K562 (cell line): ENCODE measurements around the gene SCG5.

Source experiments
- ATF6 ChIP-seq: sonication (generic); formaldehyde crosslinking; IDR thresholded peaks from 2 replicates; pipeline ENCODE4 v1.4.0; 2020; ENCODE audit warnings: mild to moderate bottlenecking, missing genetic modification reagents
- FOXP1 ChIP-seq: sonication (generic); formaldehyde crosslinking; IDR thresholded peaks from 2 replicates; pipeline ENCODE4 v1.8.0; 2022; ENCODE audit warnings: mild to moderate bottlenecking, missing genetic modification reagents
- GATAD2A ChIP-seq: fragments of 450-650 bp; IDR thresholded peaks from 2 replicates; pipeline ENCODE4 v1.6.1; 2017
- HMG20A ChIP-seq: fragments of 450-650 bp; formaldehyde crosslinking; conservative IDR thresholded peaks from 2 replicates; pipeline ENCODE4 v1.4.0; 2020; ENCODE audit warnings: mild to moderate bottlenecking, mixed read lengths
- NCOA1 ChIP-seq: fragments of 450-650 bp; IDR thresholded peaks from 2 replicates; pipeline ENCODE4 v1.6.1; 2016; ENCODE audit warnings: low read depth
- PTBP1 ChIP-seq: fragments of 200-400 bp; formaldehyde crosslinking; IDR thresholded peaks from 2 replicates; pipeline ENCODE4 v1.6.1; 2017; ENCODE audit warnings: low read depth, low read length
- SIN3A ChIP-seq, 2 experiments: fragments of 150-350 bp in 1 of 2; IDR thresholded peaks; 2 replicates each; pipeline ENCODE4 v1.6.1; 2011 to 2016; ENCODE audit warnings: borderline replicate concordance in 2 of 2, low read depth in 2 of 2, low read length in 2 of 2, mild to moderate bottlenecking in 2 of 2, moderate library complexity in 2 of 2; ENCODE audit not compliant: control insufficient read depth in 1 of 2
- SMC3 ChIP-seq: conservative IDR thresholded peaks from 2 replicates; pipeline ENCODE4 v1.6.1; 2011; ENCODE audit warnings: low read depth, low read length, improper control_type of control experiment; ENCODE audit not compliant: insufficient read depth
- USF2 ChIP-seq: sonication (generic); formaldehyde crosslinking; IDR thresholded peaks from 2 replicates; pipeline ENCODE4 v1.5.0; 2020; ENCODE audit warnings: missing genetic modification reagents
- ZNF263 ChIP-seq: sonication (generic); formaldehyde crosslinking; IDR thresholded peaks from 2 replicates; pipeline ENCODE4 v1.8.0; 2022; ENCODE audit warnings: mild to moderate bottlenecking, missing genetic modification reagents, borderline replicate concordance
- ZNF764 ChIP-seq: fragments of 250-450 bp; sonication (Bioruptor Pico); IDR thresholded peaks from 2 replicates; pipeline ENCODE4 v1.4.0; 2020; ENCODE audit warnings: low read depth, mild to moderate bottlenecking, moderate library complexity
- TF ChIP-seq, protein P1 (sequence below): sonication (generic); formaldehyde crosslinking; IDR thresholded peaks from 2 replicates; pipeline ENCODE4 v1.8.1; 2023; ENCODE audit warnings: missing genetic modification reagents, mild to moderate bottlenecking, borderline replicate concordance
- TF ChIP-seq, protein P2 (sequence below): fragments of 250-450 bp; sonication (Bioruptor Pico); IDR thresholded peaks from 2 replicates; pipeline ENCODE4 v1.5.0; 2021; ENCODE audit warnings: mild to moderate bottlenecking, moderate library complexity
- TF ChIP-seq, protein P3 (sequence below): fragments of 250-450 bp; sonication (Bioruptor Pico); IDR thresholded peaks from 2 replicates; pipeline ENCODE4 v1.4.0; 2020; ENCODE audit warnings: mild to moderate bottlenecking, moderate library complexity

- no peak for TF ChIP-seq NCOA1
- TF ChIP-seq FOXP1 (CRISPR knock-in tag) = no peak
- TF ChIP-seq ZNF263 (CRISPR knock-in tag) = no peak
- no peak for TF ChIP-seq USF2 (CRISPR knock-in tag)
- no peak for TF ChIP-seq GATAD2A
- TF ChIP-seq SIN3A (IDR thresholded peaks at IDR 0.05; ENCODE audit: borderline replicate concordance in 2 of 2, control insufficient read depth in 1 of 2, low read depth in 2 of 2, low read length in 2 of 2) = no peak
- TF ChIP-seq, protein P1, sequence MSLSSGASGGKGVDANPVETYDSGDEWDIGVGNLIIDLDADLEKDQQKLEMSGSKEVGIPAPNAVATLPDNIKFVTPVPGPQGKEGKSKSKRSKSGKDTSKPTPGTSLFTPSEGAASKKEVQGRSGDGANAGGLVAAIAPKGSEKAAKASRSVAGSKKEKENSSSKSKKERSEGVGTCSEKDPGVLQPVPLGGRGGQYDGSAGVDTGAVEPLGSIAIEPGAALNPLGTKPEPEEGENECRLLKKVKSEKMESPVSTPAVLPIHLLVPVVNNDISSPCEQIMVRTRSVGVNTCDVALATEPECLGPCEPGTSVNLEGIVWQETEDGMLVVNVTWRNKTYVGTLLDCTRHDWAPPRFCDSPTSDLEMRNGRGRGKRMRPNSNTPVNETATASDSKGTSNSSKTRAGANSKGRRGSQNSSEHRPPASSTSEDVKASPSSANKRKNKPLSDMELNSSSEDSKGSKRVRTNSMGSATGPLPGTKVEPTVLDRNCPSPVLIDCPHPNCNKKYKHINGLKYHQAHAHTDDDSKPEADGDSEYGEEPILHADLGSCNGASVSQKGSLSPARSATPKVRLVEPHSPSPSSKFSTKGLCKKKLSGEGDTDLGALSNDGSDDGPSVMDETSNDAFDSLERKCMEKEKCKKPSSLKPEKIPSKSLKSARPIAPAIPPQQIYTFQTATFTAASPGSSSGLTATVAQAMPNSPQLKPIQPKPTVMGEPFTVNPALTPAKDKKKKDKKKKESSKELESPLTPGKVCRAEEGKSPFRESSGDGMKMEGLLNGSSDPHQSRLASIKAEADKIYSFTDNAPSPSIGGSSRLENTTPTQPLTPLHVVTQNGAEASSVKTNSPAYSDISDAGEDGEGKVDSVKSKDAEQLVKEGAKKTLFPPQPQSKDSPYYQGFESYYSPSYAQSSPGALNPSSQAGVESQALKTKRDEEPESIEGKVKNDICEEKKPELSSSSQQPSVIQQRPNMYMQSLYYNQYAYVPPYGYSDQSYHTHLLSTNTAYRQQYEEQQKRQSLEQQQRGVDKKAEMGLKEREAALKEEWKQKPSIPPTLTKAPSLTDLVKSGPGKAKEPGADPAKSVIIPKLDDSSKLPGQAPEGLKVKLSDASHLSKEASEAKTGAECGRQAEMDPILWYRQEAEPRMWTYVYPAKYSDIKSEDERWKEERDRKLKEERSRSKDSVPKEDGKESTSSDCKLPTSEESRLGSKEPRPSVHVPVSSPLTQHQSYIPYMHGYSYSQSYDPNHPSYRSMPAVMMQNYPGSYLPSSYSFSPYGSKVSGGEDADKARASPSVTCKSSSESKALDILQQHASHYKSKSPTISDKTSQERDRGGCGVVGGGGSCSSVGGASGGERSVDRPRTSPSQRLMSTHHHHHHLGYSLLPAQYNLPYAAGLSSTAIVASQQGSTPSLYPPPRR = no peak
- TF ChIP-seq, protein P2, sequence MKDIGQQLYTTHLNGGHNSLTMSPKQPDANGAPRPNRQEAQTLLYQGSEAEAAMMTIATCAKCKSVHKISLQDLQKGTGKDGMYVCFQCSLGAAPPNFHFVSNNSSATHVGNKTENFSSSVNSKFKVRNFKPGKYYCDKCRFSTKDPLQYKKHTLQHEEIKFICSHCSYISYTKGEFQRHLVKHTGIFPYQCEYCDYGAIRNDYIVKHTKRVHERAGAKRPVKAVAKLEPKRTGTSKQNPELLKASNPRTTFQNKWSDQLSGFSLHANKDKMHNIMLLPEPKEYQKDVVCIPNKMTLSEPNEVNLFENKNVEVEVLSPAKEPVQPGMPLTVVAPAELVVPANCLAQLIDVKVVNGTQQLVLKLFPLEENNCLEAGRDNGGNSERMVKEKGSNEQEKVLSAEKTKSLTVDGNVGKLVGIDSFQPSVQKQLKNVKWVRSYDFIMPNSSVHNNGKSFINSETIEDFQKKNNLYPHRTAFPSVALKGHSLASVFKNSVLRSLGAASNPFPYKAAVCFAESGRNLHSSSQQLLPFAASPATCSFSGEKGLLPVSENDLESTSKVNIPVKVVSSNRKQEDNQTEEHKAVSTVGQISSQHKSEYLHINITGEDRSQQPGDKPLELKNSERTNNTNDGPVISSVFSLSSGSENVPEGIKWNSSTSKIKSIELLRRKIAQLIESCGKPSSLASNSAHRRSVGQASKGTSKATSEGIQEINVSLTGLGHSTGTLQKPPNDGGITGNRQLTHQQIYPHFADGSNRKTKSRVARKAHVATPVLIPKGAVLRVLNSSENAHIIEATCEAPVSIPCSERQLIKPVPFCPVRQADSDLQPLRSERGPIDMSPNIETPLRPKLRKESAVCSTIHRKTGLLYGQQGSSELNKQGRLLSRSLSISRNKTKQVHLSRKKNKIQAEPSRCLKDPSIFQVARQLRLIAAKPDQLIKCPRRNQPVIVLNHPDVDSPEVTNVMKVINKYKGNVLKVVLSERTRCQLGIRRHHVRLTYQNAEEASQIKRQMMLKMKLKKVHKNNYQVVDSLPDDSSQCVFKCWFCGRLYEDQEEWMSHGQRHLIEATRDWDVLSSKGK (CRISPR knock-in tag) = no peak
- no peak for TF ChIP-seq SMC3
- TF ChIP-seq PTBP1 = no peak
- TF ChIP-seq ATF6 (CRISPR knock-in tag) = no peak
- no peak for TF ChIP-seq HMG20A (CRISPR knock-in tag)
- TF ChIP-seq ZNF764 = no peak
- TF ChIP-seq, protein P3, sequence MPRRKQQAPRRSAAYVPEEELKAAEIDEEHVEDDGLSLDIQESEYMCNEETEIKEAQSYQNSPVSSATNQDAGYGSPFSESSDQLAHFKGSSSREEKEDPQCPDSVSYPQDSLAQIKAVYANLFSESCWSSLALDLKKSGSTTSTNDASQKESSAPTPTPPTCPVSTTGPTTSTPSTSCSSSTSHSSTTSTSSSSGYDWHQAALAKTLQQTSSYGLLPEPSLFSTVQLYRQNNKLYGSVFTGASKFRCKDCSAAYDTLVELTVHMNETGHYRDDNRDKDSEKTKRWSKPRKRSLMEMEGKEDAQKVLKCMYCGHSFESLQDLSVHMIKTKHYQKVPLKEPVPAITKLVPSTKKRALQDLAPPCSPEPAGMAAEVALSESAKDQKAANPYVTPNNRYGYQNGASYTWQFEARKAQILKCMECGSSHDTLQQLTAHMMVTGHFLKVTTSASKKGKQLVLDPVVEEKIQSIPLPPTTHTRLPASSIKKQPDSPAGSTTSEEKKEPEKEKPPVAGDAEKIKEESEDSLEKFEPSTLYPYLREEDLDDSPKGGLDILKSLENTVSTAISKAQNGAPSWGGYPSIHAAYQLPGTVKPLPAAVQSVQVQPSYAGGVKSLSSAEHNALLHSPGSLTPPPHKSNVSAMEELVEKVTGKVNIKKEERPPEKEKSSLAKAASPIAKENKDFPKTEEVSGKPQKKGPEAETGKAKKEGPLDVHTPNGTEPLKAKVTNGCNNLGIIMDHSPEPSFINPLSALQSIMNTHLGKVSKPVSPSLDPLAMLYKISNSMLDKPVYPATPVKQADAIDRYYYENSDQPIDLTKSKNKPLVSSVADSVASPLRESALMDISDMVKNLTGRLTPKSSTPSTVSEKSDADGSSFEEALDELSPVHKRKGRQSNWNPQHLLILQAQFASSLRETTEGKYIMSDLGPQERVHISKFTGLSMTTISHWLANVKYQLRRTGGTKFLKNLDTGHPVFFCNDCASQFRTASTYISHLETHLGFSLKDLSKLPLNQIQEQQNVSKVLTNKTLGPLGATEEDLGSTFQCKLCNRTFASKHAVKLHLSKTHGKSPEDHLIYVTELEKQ (CRISPR knock-in tag) = no peak
Measured at GRCh38 chr15:32667321-32667720, 25.8 kb downstream of the SCG5 start.
